A549 (cell line): ENCODE measurements around the gene PTH2R.

Source experiments
- CHD2 ChIP-seq: fragments of 150-350 bp; IDR thresholded peaks from 2 replicates; pipeline ENCODE4 v1.6.1; 2014; ENCODE audit warnings: low read length; ENCODE audit not compliant: partially characterized antibody
- POLR2AphosphoS2 ChIP-seq: conservative IDR thresholded peaks from 2 replicates; pipeline ENCODE4 v1.6.1; 2012; ENCODE audit warnings: low read length, improper control_type of control experiment, inconsistent platforms
- TF ChIP-seq, protein P1 (sequence below): fragments of >200 bp; sonication (Bioruptor Twin); formaldehyde crosslinking; IDR thresholded peaks from 3 replicates; pipeline ENCODE4 v1.5.1; 2016

DNA sequence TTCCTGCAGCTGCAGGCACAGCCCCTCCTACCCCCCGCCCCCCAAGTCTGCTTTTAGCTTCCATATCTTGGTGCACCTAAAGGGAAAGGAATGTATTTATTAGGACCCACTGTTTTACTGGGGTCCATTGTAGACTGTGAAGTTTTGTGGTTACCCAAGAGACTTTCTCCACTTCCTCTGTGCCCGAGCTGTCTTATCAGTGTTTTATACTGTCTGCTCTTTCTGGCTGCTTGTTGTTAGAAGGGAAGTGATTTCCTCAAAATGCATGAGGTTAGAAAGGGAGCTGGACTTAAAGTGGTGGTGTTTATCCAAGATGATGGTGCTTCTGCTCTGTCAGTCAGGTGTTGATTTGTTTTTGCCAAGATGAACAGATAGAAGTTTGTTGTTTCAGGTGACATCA lies 85.0 kb downstream of the PTH2R start:
- TF ChIP-seq, protein P1, sequence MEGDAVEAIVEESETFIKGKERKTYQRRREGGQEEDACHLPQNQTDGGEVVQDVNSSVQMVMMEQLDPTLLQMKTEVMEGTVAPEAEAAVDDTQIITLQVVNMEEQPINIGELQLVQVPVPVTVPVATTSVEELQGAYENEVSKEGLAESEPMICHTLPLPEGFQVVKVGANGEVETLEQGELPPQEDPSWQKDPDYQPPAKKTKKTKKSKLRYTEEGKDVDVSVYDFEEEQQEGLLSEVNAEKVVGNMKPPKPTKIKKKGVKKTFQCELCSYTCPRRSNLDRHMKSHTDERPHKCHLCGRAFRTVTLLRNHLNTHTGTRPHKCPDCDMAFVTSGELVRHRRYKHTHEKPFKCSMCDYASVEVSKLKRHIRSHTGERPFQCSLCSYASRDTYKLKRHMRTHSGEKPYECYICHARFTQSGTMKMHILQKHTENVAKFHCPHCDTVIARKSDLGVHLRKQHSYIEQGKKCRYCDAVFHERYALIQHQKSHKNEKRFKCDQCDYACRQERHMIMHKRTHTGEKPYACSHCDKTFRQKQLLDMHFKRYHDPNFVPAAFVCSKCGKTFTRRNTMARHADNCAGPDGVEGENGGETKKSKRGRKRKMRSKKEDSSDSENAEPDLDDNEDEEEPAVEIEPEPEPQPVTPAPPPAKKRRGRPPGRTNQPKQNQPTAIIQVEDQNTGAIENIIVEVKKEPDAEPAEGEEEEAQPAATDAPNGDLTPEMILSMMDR = no peak
- TF ChIP-seq POLR2AphosphoS2 (no peak), CHD2 (no peak)
